K562 (cell line): Measurements from ENCODE around the gene CTDSP1. TPM values are rescaled to one million over a fixed set of nuclear protein-coding genes. Genes with fewer than 3 reads are reported as not detected.

ENCODE experiments used
- ATF6 ChIP-seq: sonication (generic); formaldehyde crosslinking; IDR thresholded peaks from 2 replicates; pipeline ENCODE4 v1.4.0; 2020; ENCODE audit warnings: mild to moderate bottlenecking, missing genetic modification reagents
- BCOR ChIP-seq: fragments of 450-650 bp; IDR thresholded peaks from 2 replicates; pipeline ENCODE4 v1.6.1; 2016
- EP300 ChIP-seq: IDR thresholded peaks from 2 replicates; pipeline ENCODE4 v1.6.1; 2012; ENCODE audit warnings: low read length, improper control_type of control experiment
- JUN ChIP-seq, 2 experiments: sonication (generic) in 1 of 2; formaldehyde crosslinking in 1 of 2; IDR thresholded peaks; 2 replicates each; pipeline versions ENCODE4 v1.6.1 to v1.8.0; 2012 to 2022; ENCODE audit warnings: borderline replicate concordance in 2 of 2, mild to moderate bottlenecking in 2 of 2, improper control_type of control experiment in 1 of 2, low read depth in 1 of 2, low read length in 1 of 2, missing genetic modification reagents in 1 of 2
- MLLT1 ChIP-seq, 2 experiments: fragments of 450-650 bp; IDR thresholded peaks; 2 replicates each; pipeline ENCODE4 v1.6.1; 2016
- MLX ChIP-seq, 2 experiments: fragments of 450-650 bp in 1 of 2; sonication (generic) in 1 of 2; formaldehyde crosslinking; conservative IDR thresholded peaks; 2 replicates each; pipeline versions ENCODE4 v1.4.0 to v1.8.1; 2020 to 2022; ENCODE audit warnings: mild to moderate bottlenecking in 1 of 2, missing genetic modification reagents in 1 of 2
- RBM39 ChIP-seq: fragments of 200-400 bp; formaldehyde crosslinking; optimal IDR thresholded peaks from 2 replicates; pipeline ENCODE3; 2018; ENCODE audit warnings: low read depth, low read length
- SP1 ChIP-seq: sonication (generic); formaldehyde crosslinking; IDR thresholded peaks from 2 replicates; pipeline ENCODE4 v1.8.1; 2022; ENCODE audit warnings: mild to moderate bottlenecking, missing genetic modification reagents
- TCF3 ChIP-seq: sonication (generic); formaldehyde crosslinking; IDR thresholded peaks from 2 replicates; pipeline ENCODE4 v1.4.0; 2020; ENCODE audit warnings: mild to moderate bottlenecking, missing genetic modification reagents
- THAP12 ChIP-seq: fragments of 250-450 bp; sonication (Bioruptor Pico); IDR thresholded peaks from 2 replicates; pipeline ENCODE4 v1.9.0; 2021; ENCODE audit warnings: mild to moderate bottlenecking, inconsistent platforms
- polyA plus RNA-seq, 8 experiments: library from polyadenylated mRNA; depleted of rRNA in 4 of 8; stranded (reverse) in 5 of 8; unstranded in 3 of 8; fragments of >200 nt; fragmentation: Nextera tagmentation in 2 of 8; fragmentation: Illumina TruSeq in 1 of 8; extraction: Ambion mirVana in 2 of 8; extraction: Trizol in 1 of 8; gene quantifications; 2 replicates each; pipeline versions ENCODE4 v1.2.1 to v1.2.3, GENCODE V29; 2011 to 2014; ENCODE audit warnings: inconsistent platforms in 1 of 8, missing spikeins in 1 of 8
- total RNA-seq, 7 experiments: library from RNA; depleted of rRNA in 6 of 7; stranded (reverse); fragments of >200 nt in 6 of 7; fragmentation: Illumina TruSeq in 2 of 7; extraction: Trizol in 2 of 7; gene quantifications; 2 replicates each; pipeline versions ENCODE4 v1.2.1 to v1.2.3, GENCODE V29; 2011 to 2021; ENCODE audit warnings: low replicate concordance in 1 of 7

The CTDSP1 gene
- total and polyA plus RNA-seq, 9 of the 15 experiments (the other 6 are each of a cell fraction or from before 2014, with no cell fraction given) = 2.4 to 74.8 (median 45.8) TPM

GRCh38 chr2:218367415-218368149 lies 32.1 kb upstream of the CTDSP1 start (continued):
- TF ChIP-seq MLLT1 (IDR thresholded peaks at IDR 0.05) (no peak), JUN (IDR thresholded peaks at IDR 0.05; ENCODE audit: borderline replicate concordance, low read depth, low read length) (peak; percentile 31; the same call in 1 of the 2 replicates), JUN (CRISPR knock-in tag; IDR thresholded peaks at IDR 0.05; ENCODE audit: borderline replicate concordance) (no peak), TCF3 (0 out of 2 replicates have a peak, but pooled peaks have one; percentile 4), THAP12 (CRISPR knock-in tag) (peak; percentile 51; the same call in 1 of the 2 replicates), RBM39 (no peak), EP300 (0 out of 2 replicates have a peak, but pooled peaks have one; percentile 10), ATF6 (CRISPR knock-in tag) (peak; percentile 35; the same call in 1 of the 2 replicates), SP1 (peak; percentile 82), BCOR (no peak), MLX (CRISPR knock-in tag; conservative IDR thresholded peaks at IDR 0.05) (no peak)
